ENCODE data around the gene ZNF423.

GRCh38 chr16:49851468-49851787 is 4.5 kb downstream of the ZNF423 start:
- TF ChIP-seq CTCF (IDR thresholded peaks at IDR 0.05 in 8 of 11, conservative IDR thresholded peaks at IDR 0.05 in 3 of 11): no peak
- no peak for TF ChIP-seq POLR2A (IDR thresholded peaks at IDR 0.05)
